ENCODE results near the gene AGRP. TPM values are rescaled to one million over a fixed set of nuclear protein-coding genes. Genes with fewer than 3 reads are reported as not detected.

AGRP gene
- total RNA-seq, 2 experiments from 2014 or later = not detected

Other genes with a start within 250 kb of the AGRP start
- gene FHOD1, start 236.1 kb downstream of the AGRP start, total RNA-seq = 100 to 1,000 TPM in 1 of 2 experiments, 10 to 100 TPM in 1; 93.4 to 101 TPM
- 1 to 10 TPM; 3.1 to 4.1 TPM for gene SLC9A5, start 234.6 kb downstream of the AGRP start, total RNA-seq
- gene PLEKHG4, start 204.0 kb downstream of the AGRP start, total RNA-seq = 10 to 100 TPM; 13.6 to 16.3 TPM
- 1 to 10 TPM in 1 of 2 experiments, under 1 TPM in 1; 0.65 to 1.1 TPM for gene KCTD19, start 156.8 kb downstream of the AGRP start, total RNA-seq
- not detected for gene LRRC36, start 156.7 kb downstream of the AGRP start, total RNA-seq
- not detected for gene TPPP3, start 90.0 kb downstream of the AGRP start, total RNA-seq
- under 1 TPM in 1 of 2 experiments, not detected in 1; 0.26 TPM for gene ZDHHC1, start 67.1 kb downstream of the AGRP start, total RNA-seq
- not detected for gene HSD11B2, start 52.4 kb downstream of the AGRP start, total RNA-seq
- 10 to 100 TPM; 52.7 to 58.1 TPM for gene ATP6V0D1, start 2.4 kb downstream of the AGRP start, total RNA-seq
- 10 to 100 TPM; 10.6 to 13.7 TPM for gene RIPOR1, start 45.3 kb upstream of the AGRP start, total RNA-seq
- gene CTCF, start 79.0 kb upstream of the AGRP start, total RNA-seq = 10 to 100 TPM; 77.4 to 79.8 TPM
- gene CARMIL2, start 161.6 kb upstream of the AGRP start, total RNA-seq = 100 to 1,000 TPM; 192 to 196 TPM
- 10 to 100 TPM; 51.4 to 51.6 TPM for gene ACD, start 176.7 kb upstream of the AGRP start, total RNA-seq
- gene PARD6A, start 177.4 kb upstream of the AGRP start, total RNA-seq = 10 to 100 TPM; 13.2 to 14.7 TPM
- gene ENKD1, start 183.2 kb upstream of the AGRP start, total RNA-seq = 1 to 10 TPM; 7.0 TPM
- gene C16orf86, start 183.3 kb upstream of the AGRP start, total RNA-seq = 1 to 10 TPM; 2.3 to 2.5 TPM
- gene GFOD2, start 235.8 kb upstream of the AGRP start, total RNA-seq = 10 to 100 TPM; 12.5 to 14.0 TPM

Data from activated CD8-positive, alpha-beta T cell treated with anti-CD3 and anti-CD28 coated beads, Interleukin-2, amount 10 ng/mL, durations not matched to agents 7 days and 5 days (primary cell).